Mucosa of descending colon (tissue), 3 donors: ENCODE results near the gene USP43. TPM values are rescaled to one million over a fixed set of nuclear protein-coding genes. Genes with fewer than 3 reads are reported as not detected.
"Not testable (repeated sequence)": the region's sequence is repeated elsewhere in the genome, so short reads cannot be mapped to it uniquely, and the experiment has no call there.

Source experiments
- ATAC-seq: fragments of 200-7000 bp; cut with Tn5 transposase; one replicate; pipeline ENCODE4 v1.9.1; 2020; ENCODE audit warnings: mild to moderate bottlenecking, moderate library complexity
- DNase-seq, 3 donors: peaks; one replicate each; pipeline ENCODE4 v3.0.0-alpha.2; 2020
- H3K36me3 ChIP-seq: fragments of 200-600 bp; one replicate; pipeline ENCODE4 v1.8.0; 2021; ENCODE audit warnings: low read depth, mild to moderate bottlenecking
- H3K4me1 ChIP-seq: fragments of 200-600 bp; one replicate; pipeline ENCODE4 v1.8.0; 2021; ENCODE audit warnings: low read depth, mild to moderate bottlenecking
- H3K4me3 ChIP-seq: fragments of 200-600 bp; one replicate; pipeline ENCODE4 v1.8.0; 2021; ENCODE audit warnings: mild to moderate bottlenecking
- H3K9me3 ChIP-seq: fragments of 200-600 bp; one replicate; pipeline ENCODE4 v1.8.0; 2021; ENCODE audit warnings: mild to moderate bottlenecking
- CTCF ChIP-seq: fragments of 200-600 bp; IDR thresholded peaks from one replicate; pipeline ENCODE4 v1.8.0; 2022; ENCODE audit warnings: antibody characterized with exemption, mild to moderate bottlenecking
- intact Hi-C, 2 donors: fragments of 100-400 bp; cut with DNase I in 1 of 2; cut with micrococcal nuclease in 1 of 2; formaldehyde crosslinking; loops; one replicate each; pipeline versions ENCODE4 v1.11.0 to v1.11.1; 2022; cut with DNase I, micrococcal nuclease
- long read RNA-seq, 2 donors: library from polyadenylated mRNA; unstranded; transcript quantifications; one replicate each; pipeline ENCODE4 v2.0.0, GENCODE V29; 2019 to 2021
- total RNA-seq, 3 donors: library from RNA; stranded (reverse); fragmentation: NEBNext Ultra II Directional in 2 of 3; extraction: Animal tissue kit (Norgen Biotek cat#: 25700) in 2 of 3; gene quantifications; one replicate each; pipeline versions ENCODE4 v1.2.1 to v1.2.4, GENCODE V29; 2021 to 2023
- donor health status: DM: no; HTN: no; CAD: no; lungs with moderate emphysema.
- donor health status: DM: no; HTN: no; CAD: no.
- donor health status: DM: no; HTN: yes; CAD: no.

USP43 gene, protein sequence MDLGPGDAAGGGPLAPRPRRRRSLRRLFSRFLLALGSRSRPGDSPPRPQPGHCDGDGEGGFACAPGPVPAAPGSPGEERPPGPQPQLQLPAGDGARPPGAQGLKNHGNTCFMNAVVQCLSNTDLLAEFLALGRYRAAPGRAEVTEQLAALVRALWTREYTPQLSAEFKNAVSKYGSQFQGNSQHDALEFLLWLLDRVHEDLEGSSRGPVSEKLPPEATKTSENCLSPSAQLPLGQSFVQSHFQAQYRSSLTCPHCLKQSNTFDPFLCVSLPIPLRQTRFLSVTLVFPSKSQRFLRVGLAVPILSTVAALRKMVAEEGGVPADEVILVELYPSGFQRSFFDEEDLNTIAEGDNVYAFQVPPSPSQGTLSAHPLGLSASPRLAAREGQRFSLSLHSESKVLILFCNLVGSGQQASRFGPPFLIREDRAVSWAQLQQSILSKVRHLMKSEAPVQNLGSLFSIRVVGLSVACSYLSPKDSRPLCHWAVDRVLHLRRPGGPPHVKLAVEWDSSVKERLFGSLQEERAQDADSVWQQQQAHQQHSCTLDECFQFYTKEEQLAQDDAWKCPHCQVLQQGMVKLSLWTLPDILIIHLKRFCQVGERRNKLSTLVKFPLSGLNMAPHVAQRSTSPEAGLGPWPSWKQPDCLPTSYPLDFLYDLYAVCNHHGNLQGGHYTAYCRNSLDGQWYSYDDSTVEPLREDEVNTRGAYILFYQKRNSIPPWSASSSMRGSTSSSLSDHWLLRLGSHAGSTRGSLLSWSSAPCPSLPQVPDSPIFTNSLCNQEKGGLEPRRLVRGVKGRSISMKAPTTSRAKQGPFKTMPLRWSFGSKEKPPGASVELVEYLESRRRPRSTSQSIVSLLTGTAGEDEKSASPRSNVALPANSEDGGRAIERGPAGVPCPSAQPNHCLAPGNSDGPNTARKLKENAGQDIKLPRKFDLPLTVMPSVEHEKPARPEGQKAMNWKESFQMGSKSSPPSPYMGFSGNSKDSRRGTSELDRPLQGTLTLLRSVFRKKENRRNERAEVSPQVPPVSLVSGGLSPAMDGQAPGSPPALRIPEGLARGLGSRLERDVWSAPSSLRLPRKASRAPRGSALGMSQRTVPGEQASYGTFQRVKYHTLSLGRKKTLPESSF
- 10 to 100 TPM in 2 of 3 donors, 1 to 10 TPM in 1; 7.2 to 18.4 (median 13.6) TPM for total RNA-seq
- long read RNA-seq, donor 1, full-length matches to known transcripts, result 13 of 20 reads
- long read RNA-seq, donor 1, partial matches to known transcripts, result 2 of 20 reads
- long read RNA-seq, donor 1, other reads (novel, unspliced or antisense), result 5 of 20 reads
- long read RNA-seq, donor 2, partial matches to known transcripts, result 1 of 2 reads
- long read RNA-seq, donor 2, other reads (novel, unspliced or antisense), result 0 of 2 reads

DNA sequence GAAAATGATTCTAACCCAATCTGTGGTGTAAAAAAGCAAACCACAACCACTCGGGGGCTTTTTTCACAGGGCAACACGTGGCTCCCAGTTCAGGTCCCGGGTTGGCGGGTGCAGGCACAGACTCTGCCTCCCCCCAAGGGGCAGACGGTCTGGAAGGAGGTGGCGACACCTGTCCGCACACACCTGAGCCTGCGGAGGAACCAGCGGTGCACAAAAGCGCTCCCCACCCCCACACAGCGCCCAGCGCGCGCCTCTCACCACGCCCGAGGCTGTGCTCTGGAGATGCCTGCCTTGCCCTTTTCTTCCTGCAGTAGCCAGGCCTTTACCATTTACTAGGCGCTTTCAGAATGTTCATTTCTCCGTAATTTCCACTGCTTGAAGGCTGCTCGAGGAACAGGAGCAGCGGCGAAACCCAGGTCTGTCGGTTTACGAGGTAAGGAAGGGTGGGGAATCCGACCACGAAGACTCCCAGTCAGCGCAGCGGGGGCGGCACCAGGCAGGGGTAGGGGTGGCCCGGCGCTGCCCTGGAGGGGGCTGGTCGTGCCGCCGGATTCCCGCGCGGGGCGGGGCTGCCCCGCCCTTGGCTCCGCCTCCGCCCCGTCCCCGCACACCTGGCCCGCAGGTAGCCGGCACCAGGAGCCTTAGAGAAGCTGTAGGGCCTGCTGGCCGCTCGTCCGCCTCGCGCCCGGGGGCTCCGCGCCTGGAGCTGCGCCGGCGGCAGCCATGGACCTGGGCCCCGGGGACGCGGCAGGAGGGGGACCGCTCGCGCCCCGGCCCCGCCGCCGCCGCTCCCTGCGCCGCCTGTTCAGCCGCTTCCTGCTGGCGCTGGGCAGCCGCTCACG lies at the start of gene USP43:
Gene USP43 (plus strand): TSS at position 608 of the 842 bp plus-strand sequence. CDS start 116 bp downstream, at position 724.
- ATAC-seq (peak; percentile 87), DNase-seq (peak; percentile 76 to 89 (median 84))
- Histone ChIP-seq H3K9me3 (no peaks in the 10 kb centered on the region), H3K4me1 (peaks cover 5% of the 10 kb centered on the region), H3K4me3 (peak within 1 kb of the TSS; percentile 64), H3K36me3 (no peaks in the 10 kb centered on the region)
- intact Hi-C loops, result no loop called here
- peak; percentile 1 for TF ChIP-seq CTCF

DNA sequence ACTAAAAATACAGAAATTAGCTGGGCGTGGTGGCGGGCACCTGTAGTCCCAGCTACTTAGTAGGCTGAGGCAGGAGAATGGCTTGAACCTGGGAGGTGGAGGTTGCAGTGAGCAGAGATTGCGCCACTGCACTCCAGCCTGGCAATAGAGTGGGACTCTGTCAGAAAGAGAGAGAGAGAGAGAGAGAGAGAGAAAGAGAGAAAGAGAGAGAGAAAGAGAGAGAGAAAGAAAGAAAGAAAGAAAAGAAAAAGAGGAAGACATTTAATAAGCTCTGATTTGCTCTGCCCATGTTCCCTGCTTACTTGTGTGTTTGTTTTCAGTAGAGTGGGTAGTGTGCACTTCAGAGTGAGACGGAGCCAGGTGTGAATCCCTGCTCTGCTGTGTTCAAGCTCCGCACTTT lies 47.7 kb upstream of the USP43 start:
- DNase-seq, ATAC-seq, H3K4me1 ChIP-seq, H3K36me3 ChIP-seq, H3K9me3 ChIP-seq, intact Hi-C loops, H3K4me3 ChIP-seq: not testable (repeated sequence)

GRCh38 chr17:9598661-9599060 lies 46.7 kb upstream of the USP43 start:
- TF ChIP-seq CTCF, result no peak

GRCh38 chr17:9604583-9604982 lies 40.7 kb upstream of the USP43 start:
- intact Hi-C loops, result not testable (repeated sequence)

More at GRCh38 chr17:9598661-9599060, 46.7 kb upstream of the USP43 start:
- H3K9me3 ChIP-seq, result no peaks in the 10 kb centered on the region
- no peaks in the 10 kb centered on the region for H3K4me1 ChIP-seq
- H3K36me3 ChIP-seq, result no peaks in the 10 kb centered on the region
- ATAC-seq (no peak), DNase-seq (no peak)
- no peak overlapping the region for H3K4me3 ChIP-seq
- intact Hi-C loops, result no loop called here

GRCh38 chr17:9606453-9606852 lies 38.9 kb upstream of the USP43 start:
- intact Hi-C loops, result no loop called here
- H3K36me3 ChIP-seq, result no peaks in the 10 kb centered on the region
- TF ChIP-seq CTCF, result no peak
- H3K9me3 ChIP-seq, result no peaks in the 10 kb centered on the region
- no peaks in the 10 kb centered on the region for H3K4me1 ChIP-seq
- H3K4me3 ChIP-seq, result no peak overlapping the region
- no peak for ATAC-seq
- DNase-seq, result no peak

More at GRCh38 chr17:9604583-9604982, 40.7 kb upstream of the USP43 start:
- not testable (repeated sequence) for H3K4me3 ChIP-seq, H3K4me1 ChIP-seq, DNase-seq, H3K9me3 ChIP-seq, ATAC-seq, H3K36me3 ChIP-seq

GRCh38 chr17:9607058-9607457 lies 38.3 kb upstream of the USP43 start:
- H3K9me3 ChIP-seq, H3K36me3 ChIP-seq, H3K4me1 ChIP-seq, ATAC-seq, intact Hi-C loops, H3K4me3 ChIP-seq, DNase-seq: not testable (repeated sequence)
